K562 (cell line): ENCODE data around the gene MANEAL. TPM values are rescaled to one million over a fixed set of nuclear protein-coding genes. Genes with fewer than 3 reads are reported as not detected.

Source experiments
- ARID4B ChIP-seq: sonication (generic); formaldehyde crosslinking; IDR thresholded peaks from 2 replicates; pipeline ENCODE4 v1.8.0; 2022; ENCODE audit warnings: mild to moderate bottlenecking, missing genetic modification reagents
- CBFB ChIP-seq: sonication (generic); formaldehyde crosslinking; IDR thresholded peaks from 2 replicates; pipeline ENCODE4 v1.4.0; 2020; ENCODE audit warnings: mild to moderate bottlenecking, missing genetic modification reagents
- CBX2 ChIP-seq: fragments of 200-600 bp; sonication (generic); IDR thresholded peaks from one replicate; pipeline ENCODE4 v1.6.1; 2012; ENCODE audit warnings: mild to moderate bottlenecking, low read length, inconsistent platforms; ENCODE audit not compliant: insufficient read depth, poor library complexity, severe bottlenecking
- CHCHD3 ChIP-seq: fragments of 250-450 bp; sonication (Bioruptor Pico); IDR thresholded peaks from 2 replicates; pipeline ENCODE4 v2.1.2; 2022; ENCODE audit warnings: mild to moderate bottlenecking
- DNMT1 ChIP-seq: fragments of 450-650 bp; IDR thresholded peaks from 2 replicates; pipeline ENCODE4 v1.6.1; 2016; ENCODE audit warnings: antibody characterized with exemption, mild to moderate bottlenecking
- HCFC1 ChIP-seq: IDR thresholded peaks from 2 replicates; pipeline ENCODE4 v1.6.1; 2012; ENCODE audit warnings: low read depth, low read length, improper control_type of control experiment
- HDAC8 ChIP-seq: fragments of 450-650 bp; IDR thresholded peaks from 2 replicates; pipeline ENCODE4 v1.6.1; 2016; ENCODE audit warnings: mild to moderate bottlenecking, missing genetic modification characterization, moderate library complexity, missing compliant biosample characterization
- HMGN3 ChIP-seq: IDR thresholded peaks from 2 replicates; pipeline ENCODE4 v1.6.1; 2011; ENCODE audit warnings: borderline replicate concordance, low read depth, mild to moderate bottlenecking, mixed read lengths, low read length; ENCODE audit not compliant: insufficient read length; ENCODE audit errors: extremely low read depth
- HNRNPH1 ChIP-seq: fragments of 200-400 bp; formaldehyde crosslinking; optimal IDR thresholded peaks from 2 replicates; pipeline ENCODE3; 2017; ENCODE audit warnings: low read depth, mild to moderate bottlenecking, low read length, moderate library complexity
- HSF4 ChIP-seq: fragments of 250-450 bp; sonication (Bioruptor Pico); IDR thresholded peaks from 2 replicates; pipeline ENCODE4 v2.1.2; 2022; ENCODE audit warnings: mild to moderate bottlenecking, moderate library complexity, borderline replicate concordance
- IRF2 ChIP-seq: sonication (generic); formaldehyde crosslinking; IDR thresholded peaks from 2 replicates; pipeline ENCODE4 v1.8.1; 2022; ENCODE audit warnings: mild to moderate bottlenecking, missing genetic modification reagents
- PCBP1 ChIP-seq: fragments of 200-400 bp; formaldehyde crosslinking; IDR thresholded peaks from 2 replicates; pipeline ENCODE4 v1.6.1; 2018; ENCODE audit warnings: mild to moderate bottlenecking, low read depth, low read length; ENCODE audit not compliant: poor library complexity, severe bottlenecking
- PTBP1 ChIP-seq: fragments of 200-400 bp; formaldehyde crosslinking; IDR thresholded peaks from 2 replicates; pipeline ENCODE4 v1.6.1; 2017; ENCODE audit warnings: low read depth, low read length
- PTRF ChIP-seq: fragments of 450-650 bp; IDR thresholded peaks from 2 replicates; pipeline ENCODE4 v1.6.1; 2016; ENCODE audit warnings: mild to moderate bottlenecking, missing genetic modification characterization, missing compliant biosample characterization
- SAFB ChIP-seq: fragments of 200-400 bp; formaldehyde crosslinking; IDR thresholded peaks from 2 replicates; pipeline ENCODE4 v1.6.1; 2017; ENCODE audit warnings: low read depth, low read length, borderline replicate concordance
- SIN3A ChIP-seq, 2 experiments: fragments of 150-350 bp in 1 of 2; IDR thresholded peaks; 2 replicates each; pipeline ENCODE4 v1.6.1; 2011 to 2016; ENCODE audit warnings: borderline replicate concordance in 2 of 2, low read depth in 2 of 2, low read length in 2 of 2, mild to moderate bottlenecking in 2 of 2, moderate library complexity in 2 of 2; ENCODE audit not compliant: control insufficient read depth in 1 of 2
- SNAPC5 ChIP-seq: fragments of 250-450 bp; sonication (Bioruptor Pico); IDR thresholded peaks from 2 replicates; pipeline ENCODE4 v1.8.0; 2021; ENCODE audit warnings: moderate library complexity, mild to moderate bottlenecking, inconsistent platforms
- STAT5A ChIP-seq: IDR thresholded peaks from 2 replicates; pipeline ENCODE4 v1.6.1; 2012; ENCODE audit warnings: low read length, inconsistent platforms, borderline replicate concordance
- TCF3 ChIP-seq: sonication (generic); formaldehyde crosslinking; IDR thresholded peaks from 2 replicates; pipeline ENCODE4 v1.4.0; 2020; ENCODE audit warnings: mild to moderate bottlenecking, missing genetic modification reagents
- TCF7 ChIP-seq: sonication (generic); IDR thresholded peaks from 2 replicates; pipeline ENCODE4 v1.6.1; 2016; ENCODE audit warnings: antibody characterized with exemption, borderline replicate concordance
- ZBTB49 ChIP-seq: sonication (generic); formaldehyde crosslinking; IDR thresholded peaks from 2 replicates; pipeline ENCODE4 v1.8.0; 2022; ENCODE audit warnings: missing genetic modification reagents, mild to moderate bottlenecking, borderline replicate concordance
- ZBTB8A ChIP-seq: fragments of 450-650 bp; IDR thresholded peaks from 2 replicates; pipeline ENCODE4 v1.6.1; 2018; ENCODE audit warnings: mild to moderate bottlenecking, moderate library complexity; ENCODE audit not compliant: partially characterized antibody
- ZFP36 ChIP-seq: fragments of 150-350 bp; IDR thresholded peaks from 2 replicates; pipeline ENCODE4 v1.6.1; 2018; ENCODE audit warnings: low read length, low read depth; ENCODE audit not compliant: partially characterized antibody
- ZNF324 ChIP-seq: fragments of 250-450 bp; sonication (Bioruptor Pico); IDR thresholded peaks from 2 replicates; pipeline ENCODE4 v1.4.0; 2020; ENCODE audit warnings: mild to moderate bottlenecking
- polyA plus RNA-seq, 8 experiments: library from polyadenylated mRNA; depleted of rRNA in 4 of 8; stranded (reverse) in 5 of 8; unstranded in 3 of 8; fragments of >200 nt; fragmentation: Nextera tagmentation in 2 of 8; fragmentation: Illumina TruSeq in 1 of 8; extraction: Ambion mirVana in 2 of 8; extraction: Trizol in 1 of 8; gene quantifications; 2 replicates each; pipeline versions ENCODE4 v1.2.1 to v1.2.3, GENCODE V29; 2011 to 2014; ENCODE audit warnings: inconsistent platforms in 1 of 8, missing spikeins in 1 of 8
- total RNA-seq, 7 experiments: library from RNA; depleted of rRNA in 6 of 7; stranded (reverse); fragments of >200 nt in 6 of 7; fragmentation: Illumina TruSeq in 2 of 7; extraction: Trizol in 2 of 7; gene quantifications; 2 replicates each; pipeline versions ENCODE4 v1.2.1 to v1.2.3, GENCODE V29; 2011 to 2021; ENCODE audit warnings: low replicate concordance in 1 of 7

MANEAL gene
- total and polyA plus RNA-seq, 9 of the 15 experiments (the other 6 are each of a cell fraction or from before 2014, with no cell fraction given), result 0.37 to 3.2 (median 1.2) TPM

GRCh38 chr1:37807220-37807554 lies 13.5 kb downstream of the MANEAL start (continued):
- TF ChIP-seq ARID4B (CRISPR knock-in tag) (no peak), ZNF324 (CRISPR knock-in tag) (no peak), IRF2 (CRISPR knock-in tag) (no peak), DNMT1 (no peak), STAT5A (no peak), TCF3 (no peak; the same call in 1 of the 2 replicates), CBFB (no peak), SAFB (no peak), SNAPC5 (CRISPR knock-in tag) (no peak), PTBP1 (no peak), ZFP36 (no peak), CHCHD3 (CRISPR knock-in tag) (no peak), ZBTB8A (no peak), CBX2 (no peak), ZBTB49 (CRISPR knock-in tag) (no peak), HMGN3 (no peak), HSF4 (CRISPR knock-in tag) (no peak), HNRNPH1 (no peak), HCFC1 (no peak), TCF7 (no peak), PTRF (tag) (no peak), HDAC8 (tag) (no peak), SIN3A (IDR thresholded peaks at IDR 0.05; ENCODE audit: borderline replicate concordance in 2 of 2, control insufficient read depth in 1 of 2, low read depth in 2 of 2, low read length in 2 of 2) (peak in 1 of 2 experiments; percentile 67; a peak in 2 of 4 replicates), PCBP1 (no peak)
